GM23338 (cell line): Measurements from ENCODE around the gene GNB5. TPM values are rescaled to one million over a fixed set of nuclear protein-coding genes. Genes with fewer than 3 reads are reported as not detected.

Experiments
- ATAC-seq: fragments of 200-7000 bp; cut with Tn5 transposase; 3 replicates; pipeline ENCODE4 v1.9.1; 2020
- DNase-seq: peaks from one replicate; pipeline ENCODE4 v3.0.0-alpha.2; 2015; ENCODE audit warnings: low spot score
- H2AFZ ChIP-seq: fragments of 200-600 bp; sonication (generic); 2 replicates; pipeline ENCODE4 v1.8.0; 2016; ENCODE audit warnings: antibody characterized with exemption, mild to moderate bottlenecking, moderate library complexity
- H3F3A ChIP-seq: fragments of 200-600 bp; sonication (generic); replicated peaks from 2 replicates; pipeline ENCODE4 v1.8.0; 2017; ENCODE audit warnings: antibody characterized with exemption, mixed run types, low read depth
- H3K27ac ChIP-seq: fragments of 200-600 bp; sonication (generic); 2 replicates; pipeline ENCODE4 v1.6.1; 2016; ENCODE audit warnings: low read depth
- H3K27me3 ChIP-seq: fragments of 200-600 bp; sonication (generic); 2 replicates; pipeline ENCODE4 v1.8.0; 2016; ENCODE audit warnings: mild to moderate bottlenecking, mixed run types, moderate library complexity; ENCODE audit not compliant: insufficient read depth
- H3K36me3 ChIP-seq: fragments of 200-600 bp; sonication (generic); 2 replicates; pipeline ENCODE4 v1.8.0; 2016; ENCODE audit warnings: mild to moderate bottlenecking; ENCODE audit not compliant: insufficient read depth
- H3K4me1 ChIP-seq: fragments of 200-600 bp; sonication (generic); 2 replicates; pipeline ENCODE4 v1.8.0; 2016; ENCODE audit warnings: mild to moderate bottlenecking, moderate library complexity; ENCODE audit not compliant: insufficient read depth
- H3K4me2 ChIP-seq: fragments of 200-600 bp; sonication (generic); 2 replicates; pipeline ENCODE4 v1.7.1; 2017; ENCODE audit warnings: mixed run types
- H3K4me3 ChIP-seq: fragments of 200-600 bp; sonication (generic); 2 replicates; pipeline ENCODE4 v1.6.1; 2016; ENCODE audit warnings: mixed run types
- H3K79me2 ChIP-seq: fragments of 200-600 bp; sonication (generic); replicated peaks from 2 replicates; pipeline ENCODE4 v1.8.0; 2017; ENCODE audit warnings: mild to moderate bottlenecking; ENCODE audit not compliant: insufficient read depth
- H3K9me2 ChIP-seq: fragments of 200-600 bp; sonication (generic); 2 replicates; pipeline ENCODE4 v1.8.0; 2017; ENCODE audit not compliant: insufficient read depth
- H4K20me1 ChIP-seq: fragments of 200-600 bp; sonication (generic); replicated peaks from 2 replicates; pipeline ENCODE4 v1.8.0; 2017; ENCODE audit warnings: mild to moderate bottlenecking; ENCODE audit not compliant: insufficient read depth
- H3K27ac Mint-ChIP-seq: 2 replicates; pipeline ENCODE4 v1.8.0; 2020; ENCODE audit warnings: inconsistent platforms, mild to moderate bottlenecking, moderate library complexity, mixed read lengths
- H3K27me3 Mint-ChIP-seq: 3 replicates; pipeline ENCODE4 v1.8.0; 2022; ENCODE audit warnings: low read depth, mild to moderate bottlenecking, moderate library complexity, mixed read lengths, inconsistent platforms; ENCODE audit not compliant: insufficient read depth, poor library complexity
- H3K36me3 Mint-ChIP-seq: 3 replicates; pipeline ENCODE4 v1.8.0; 2021; ENCODE audit warnings: low read depth, mild to moderate bottlenecking, inconsistent platforms, moderate library complexity, mixed read lengths
- H3K4me1 Mint-ChIP-seq: 3 replicates; pipeline ENCODE4 v1.8.0; 2020; ENCODE audit warnings: mild to moderate bottlenecking, inconsistent platforms, mixed read lengths
- H3K4me3 Mint-ChIP-seq: 3 replicates; pipeline ENCODE4 v1.8.0; 2021; ENCODE audit warnings: moderate library complexity, mild to moderate bottlenecking, inconsistent platforms, mixed read lengths
- H3K9me3 Mint-ChIP-seq: 3 replicates; pipeline ENCODE4 v1.8.0; 2020; ENCODE audit warnings: moderate library complexity, mild to moderate bottlenecking, inconsistent platforms, mixed read lengths
- CREB1 ChIP-seq: fragments of 250-450 bp; sonication (Bioruptor Pico); IDR thresholded peaks from 2 replicates; pipeline ENCODE4 v1.5.0; 2020; ENCODE audit warnings: low read depth, mild to moderate bottlenecking, moderate library complexity
- EZH2 ChIP-seq: fragments of 200-600 bp; sonication (generic); IDR thresholded peaks from one replicate; pipeline ENCODE4 v1.8.0; 2017; ENCODE audit warnings: antibody characterized with exemption, mild to moderate bottlenecking, low read depth; ENCODE audit not compliant: unreplicated experiment
- EZH2phosphoT487 ChIP-seq: fragments of 200-600 bp; sonication (generic); IDR thresholded peaks from one replicate; pipeline ENCODE4 v1.8.1; 2018; ENCODE audit warnings: antibody characterized with exemption; ENCODE audit not compliant: unreplicated experiment
- JUNB ChIP-seq: IDR thresholded peaks from one replicate; pipeline ENCODE4 v1.6.1; 2016; ENCODE audit warnings: antibody characterized with exemption; ENCODE audit not compliant: unreplicated experiment
- POLR2AphosphoS5 ChIP-seq: IDR thresholded peaks from 2 replicates; pipeline ENCODE4 v1.6.1; 2016; ENCODE audit warnings: antibody characterized with exemption, low read depth
- STAT1 ChIP-seq: IDR thresholded peaks from one replicate; pipeline ENCODE4 v1.6.1; 2016; ENCODE audit warnings: antibody characterized with exemption; ENCODE audit not compliant: unreplicated experiment
- ZNF331 ChIP-seq: fragments of 250-450 bp; sonication (Bioruptor Pico); IDR thresholded peaks from 2 replicates; pipeline ENCODE4 v1.5.0; 2020; ENCODE audit warnings: low read depth, mild to moderate bottlenecking, moderate library complexity
- ZNF462 ChIP-seq: fragments of 250-450 bp; sonication (Bioruptor Pico); IDR thresholded peaks from 2 replicates; pipeline ENCODE4 v1.5.0; 2020; ENCODE audit warnings: mild to moderate bottlenecking, moderate library complexity
- polyA plus RNA-seq: library from polyadenylated mRNA; unstranded; fragments of >200 nt; fragmentation: Nextera tagmentation; extraction: Ambion mirVana; gene quantifications from 2 replicates; pipeline ENCODE4 v1.2.1, GENCODE V29; 2016
- total RNA-seq: library from RNA; depleted of rRNA; stranded (reverse); fragments of >200 nt; shearing (Covaris generic); gene quantifications from 2 replicates; pipeline ENCODE4 v1.2.3, GENCODE V29; 2014

The GNB5 gene
- total and polyA plus RNA-seq, 2 experiments from 2014 or later = 23.0 to 40.8 TPM

DNA sequence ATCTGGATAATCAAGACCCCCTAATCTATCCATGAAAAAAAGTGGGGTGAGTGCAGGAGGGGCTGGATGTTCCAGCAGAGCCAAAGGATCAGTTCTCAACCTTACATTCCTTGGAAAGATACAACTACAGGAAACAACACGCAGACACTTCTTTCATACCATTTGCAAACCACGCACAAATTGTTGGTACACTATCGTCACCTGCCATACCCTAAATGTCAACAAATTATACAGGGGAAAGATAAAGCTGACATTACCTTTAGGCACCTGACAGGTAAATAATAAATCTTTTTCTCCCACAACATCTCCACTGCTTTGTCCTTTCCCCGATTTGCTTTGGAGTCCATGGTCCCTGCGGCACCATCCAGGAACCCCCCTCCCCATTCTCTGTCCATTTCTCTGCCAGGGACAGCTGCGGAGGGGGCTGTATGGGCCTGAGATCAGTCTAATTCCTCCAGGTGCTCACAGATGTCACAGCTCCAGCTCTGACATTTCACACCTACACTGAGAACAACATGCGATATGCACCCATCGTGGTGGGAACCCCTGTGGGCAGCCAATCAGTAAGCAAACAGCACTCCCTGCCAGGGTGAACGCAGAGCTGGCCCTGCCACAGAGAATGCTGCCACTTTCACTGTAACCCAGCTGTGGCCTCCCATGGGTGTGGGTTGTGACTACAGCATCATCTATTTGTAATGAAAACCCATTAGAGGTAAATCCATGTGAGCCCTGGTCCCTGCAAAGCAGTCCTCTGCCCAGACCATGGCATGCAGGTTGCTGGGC is 41.0 kb downstream of the GNB5 start (continued):
- no peak for TF ChIP-seq ZNF462

DNA sequence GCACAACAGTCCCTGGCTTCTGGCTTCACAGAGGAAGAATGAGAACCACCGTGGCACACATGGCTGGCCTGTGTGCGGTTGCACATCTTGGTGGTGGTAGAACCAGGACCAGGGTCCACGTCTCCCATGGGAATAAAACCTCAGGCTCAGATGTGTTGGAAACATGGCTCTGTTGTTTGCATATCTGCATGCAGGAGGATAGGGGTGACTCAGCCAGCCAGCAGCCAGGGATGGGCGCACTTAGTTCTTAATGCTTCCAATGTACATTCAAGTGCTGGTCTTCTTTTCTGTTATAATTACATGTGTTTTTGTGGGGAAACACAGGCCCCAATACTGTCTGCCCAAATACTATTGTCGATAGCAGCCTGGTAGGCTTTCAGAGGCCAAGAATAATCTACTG is 42.8 kb downstream of the GNB5 start:
- no peaks in the 10 kb centered on the region for H3K4me1 Mint-ChIP-seq
- Histone ChIP-seq H3F3A (no peaks in the 10 kb centered on the region), H3K4me1 (no peaks in the 10 kb centered on the region), H2AFZ (no peak overlapping the region), H3K36me3 (peaks cover 21% of the 10 kb centered on the region), H3K4me3 (no peak overlapping the region), H3K27ac (no peak overlapping the region), H3K9me2 (no peaks in the 10 kb centered on the region), H3K79me2 (no peaks in the 10 kb centered on the region), H4K20me1 (no peaks in the 10 kb centered on the region), H3K27me3 (no peaks in the 10 kb centered on the region), H3K4me2 (no peak overlapping the region)
- H3K36me3 Mint-ChIP-seq = peaks cover 40% of the 10 kb centered on the region
- ATAC-seq (no peak), DNase-seq (no peak)
- no peaks in the 10 kb centered on the region for H3K27me3 Mint-ChIP-seq
- H3K27ac Mint-ChIP-seq = no peak overlapping the region
- H3K4me3 Mint-ChIP-seq = no peak overlapping the region
- TF ChIP-seq EZH2 = no peak
- no peak for TF ChIP-seq STAT1
- no peak for TF ChIP-seq EZH2phosphoT487
- no peak for TF ChIP-seq JUNB
- TF ChIP-seq POLR2AphosphoS5 = no peak
- TF ChIP-seq CREB1 (CRISPR knock-in tag) = no peak
- TF ChIP-seq ZNF331 (CRISPR knock-in tag) = no peak
- H3K9me3 Mint-ChIP-seq = peaks cover 3% of the 10 kb centered on the region; the same call in 1 of the 3 replicates
